ENCODE measurements around the gene C11orf24. TPM values are rescaled to one million over a fixed set of nuclear protein-coding genes. Genes with fewer than 3 reads are reported as not detected.
A peak's percentile ranks its signal among the peaks of the same experiment; 100 is the strongest.
"Not testable (repeated sequence)": the region's sequence is repeated elsewhere in the genome, so short reads cannot be mapped to it uniquely, and the experiment has no call there.

Gene C11orf24
- total RNA-seq, 2 experiments from 2014 or later, result 24.0 to 27.4 TPM

DNA sequence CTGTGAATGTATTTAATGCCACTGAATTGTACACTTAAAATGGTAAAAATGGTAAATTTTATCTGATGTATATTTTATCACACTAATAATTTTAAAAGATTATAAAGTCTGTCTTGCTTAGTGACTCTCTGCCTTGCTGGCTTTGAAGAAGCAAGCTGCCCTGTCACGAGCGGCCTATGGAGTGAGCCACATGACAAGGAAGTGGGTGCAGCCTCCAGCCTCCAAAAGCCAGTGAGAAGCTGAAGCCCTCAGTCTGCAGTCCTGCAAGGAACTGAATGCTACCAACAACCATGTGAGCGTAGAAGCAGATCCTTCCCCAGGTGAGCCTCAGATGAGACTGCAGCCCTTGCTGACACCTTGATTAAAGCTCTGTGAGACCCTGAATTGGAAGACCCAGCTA is 20.0 kb downstream of the C11orf24 start:
- no peak for DNase-seq
- POLR2A ChIA-PET, result interaction anchor here (0.9 kb wide), 1 partner anchor 38 kb away, joined by 3 read pairs; no protein-coding TSS in a partner anchor
- Mint-ChIP-seq H3K36me3 (ENCODE audit: low read depth) (peaks cover 6% of the 10 kb centered on the region), H3K4me1 (peaks cover 2% of the 10 kb centered on the region), H3K9me3 (peaks cover 11% of the 10 kb centered on the region), H3K4me3 (no peak overlapping the region), H3K27me3 (peaks cover 2% of the 10 kb centered on the region), H3K27ac (no peak overlapping the region)
- CTCF ChIA-PET, result interaction anchor here (0.9 to 2.5 kb wide), 5 partner anchors 18 to 46 kb away, joined by 3 to 16 read pairs (median 4); partner anchors contain the start of gene C11orf24

DNA sequence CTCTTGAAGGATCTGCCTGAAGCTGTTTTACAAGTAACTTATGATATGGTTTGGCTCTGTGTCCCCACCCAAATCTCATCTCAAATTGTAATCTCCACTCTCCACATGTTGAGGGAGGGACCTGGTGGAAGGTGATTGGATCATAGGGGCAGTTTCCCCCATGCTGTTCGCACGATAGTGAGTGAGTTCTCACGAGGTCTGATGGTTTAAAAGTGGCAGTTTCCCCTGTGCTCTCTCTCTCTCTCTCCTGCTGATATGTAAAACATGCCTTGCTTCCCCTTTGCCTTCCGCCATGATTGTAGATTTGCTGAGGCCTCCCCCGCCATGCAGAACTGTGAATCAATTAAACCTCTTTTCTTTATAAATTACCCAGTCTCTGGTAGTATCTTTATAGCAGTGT is 26.9 kb downstream of the C11orf24 start:
- H3K4me1 Mint-ChIP-seq; H3K27ac Mint-ChIP-seq; H3K4me3 Mint-ChIP-seq; H3K36me3 Mint-ChIP-seq (ENCODE audit: low read depth); H3K9me3 Mint-ChIP-seq; H3K27me3 Mint-ChIP-seq; DNase-seq; POLR2A ChIA-PET: not testable (repeated sequence)
- CTCF ChIA-PET, result interaction anchor here (0.7 kb wide), 1 partner anchor 167 kb away, joined by 3 read pairs; no protein-coding TSS in a partner anchor

DNA sequence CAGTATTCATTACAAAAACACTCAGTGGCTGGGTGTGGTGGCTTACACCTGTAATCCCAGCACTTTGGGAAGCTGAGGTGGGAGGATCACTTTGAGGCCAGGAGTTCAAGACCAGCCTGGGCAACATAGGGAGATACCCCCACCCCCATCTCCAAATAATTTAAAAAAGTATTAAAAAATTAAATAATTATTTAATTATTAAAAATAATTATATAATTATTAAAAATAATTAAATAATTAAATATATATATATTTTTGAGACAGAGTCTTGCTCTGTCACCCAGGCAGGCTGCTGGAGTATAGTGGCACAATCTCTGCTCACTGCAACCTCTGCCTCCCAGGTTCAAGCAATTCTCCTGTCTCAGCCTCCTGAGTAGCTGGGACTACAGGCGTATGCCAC is 27.9 kb downstream of the C11orf24 start:
- CTCF ChIA-PET; H3K27me3 Mint-ChIP-seq; H3K36me3 Mint-ChIP-seq (ENCODE audit: low read depth); H3K27ac Mint-ChIP-seq; H3K4me1 Mint-ChIP-seq; POLR2A ChIA-PET; DNase-seq; H3K9me3 Mint-ChIP-seq; H3K4me3 Mint-ChIP-seq: not testable (repeated sequence)

DNA sequence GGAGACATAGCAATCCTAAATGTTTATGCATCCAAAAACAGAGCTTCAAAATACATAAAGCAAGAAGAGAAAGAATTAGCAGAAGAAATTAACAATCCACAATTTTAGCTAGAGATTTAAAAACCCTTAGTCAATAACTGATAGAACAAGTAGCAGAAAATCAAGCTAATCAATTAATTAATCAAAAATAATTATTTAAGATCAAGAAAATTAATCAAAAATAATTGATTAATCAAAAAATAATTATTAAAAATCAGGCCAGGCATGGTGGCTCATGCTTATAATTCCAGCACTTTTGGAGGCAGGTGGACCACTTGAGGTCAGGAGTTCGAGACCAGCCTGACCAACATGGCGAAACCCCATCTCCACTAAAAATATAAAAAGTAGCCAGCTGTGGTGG is 29.2 kb downstream of the C11orf24 start:
- CTCF ChIA-PET, result no interaction called here

DNA sequence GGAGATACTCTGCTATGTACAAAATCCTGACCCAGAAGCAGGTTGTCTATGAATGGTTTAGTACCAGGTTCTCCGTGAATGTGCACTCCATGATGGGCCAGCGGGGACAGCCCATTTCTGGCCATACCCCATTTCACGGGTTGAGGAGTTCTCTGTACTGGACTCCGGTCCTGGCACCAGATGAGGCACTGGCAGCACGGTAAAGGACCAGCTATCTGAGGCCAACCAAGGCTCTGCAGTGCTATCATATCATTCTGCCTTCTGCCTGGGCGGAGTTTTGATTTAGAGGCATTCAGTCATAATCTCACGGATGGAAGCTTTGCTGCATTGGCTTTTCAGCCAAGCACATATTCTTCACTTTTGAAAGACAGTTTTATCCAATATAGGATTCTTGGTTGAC is 40.2 kb downstream of the C11orf24 start:
- Mint-ChIP-seq H3K36me3 (ENCODE audit: low read depth) (peaks cover 4% of the 10 kb centered on the region), H3K9me3 (peaks cover 17% of the 10 kb centered on the region), H3K27me3 (peaks cover 14% of the 10 kb centered on the region), H3K27ac (no peak overlapping the region), H3K4me3 (no peak overlapping the region), H3K4me1 (no peaks in the 10 kb centered on the region)
- ChIA-PET POLR2A (no interaction called here), CTCF (no interaction called here)
- no peak for DNase-seq

More for the DNA sequence above, 29.2 kb downstream of the C11orf24 start:
- no peak for DNase-seq
- H3K4me3 Mint-ChIP-seq, result no peak overlapping the region
- POLR2A ChIA-PET, result no interaction called here
- no peak overlapping the region for H3K27ac Mint-ChIP-seq
- H3K27me3 Mint-ChIP-seq, result peaks cover 5% of the 10 kb centered on the region
- no peaks in the 10 kb centered on the region for H3K4me1 Mint-ChIP-seq
- H3K36me3 Mint-ChIP-seq (ENCODE audit: low read depth), result no peaks in the 10 kb centered on the region
- H3K9me3 Mint-ChIP-seq, result no peaks in the 10 kb centered on the region

DNA sequence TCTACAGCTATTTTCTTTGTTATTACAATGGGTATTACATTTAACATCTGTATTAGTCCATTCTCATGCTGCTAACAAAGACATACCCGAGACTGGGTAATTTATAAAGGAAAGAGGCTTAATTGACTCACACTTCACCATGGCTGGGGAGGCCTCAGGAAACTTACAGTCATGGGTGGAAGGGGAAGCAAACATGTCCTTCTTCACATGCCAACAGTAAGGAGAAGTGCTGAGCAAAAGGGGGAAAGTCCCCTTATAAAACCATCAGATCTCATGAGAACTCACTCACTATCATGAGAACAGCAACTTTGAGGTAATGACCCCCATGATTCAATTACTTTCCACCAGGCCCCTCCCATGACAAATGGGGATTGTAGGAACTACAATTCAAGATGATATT is 42.2 kb downstream of the C11orf24 start:
- H3K4me3 Mint-ChIP-seq, result no peak overlapping the region
- no peak for DNase-seq
- ChIA-PET CTCF (no interaction called here), POLR2A (no interaction called here)
- H3K36me3 Mint-ChIP-seq (ENCODE audit: low read depth), result peaks cover 4% of the 10 kb centered on the region
- no peaks in the 10 kb centered on the region for H3K4me1 Mint-ChIP-seq
- H3K27ac Mint-ChIP-seq, result no peak overlapping the region
- peaks cover 17% of the 10 kb centered on the region for H3K9me3 Mint-ChIP-seq
- H3K27me3 Mint-ChIP-seq, result peaks cover 9% of the 10 kb centered on the region

DNA sequence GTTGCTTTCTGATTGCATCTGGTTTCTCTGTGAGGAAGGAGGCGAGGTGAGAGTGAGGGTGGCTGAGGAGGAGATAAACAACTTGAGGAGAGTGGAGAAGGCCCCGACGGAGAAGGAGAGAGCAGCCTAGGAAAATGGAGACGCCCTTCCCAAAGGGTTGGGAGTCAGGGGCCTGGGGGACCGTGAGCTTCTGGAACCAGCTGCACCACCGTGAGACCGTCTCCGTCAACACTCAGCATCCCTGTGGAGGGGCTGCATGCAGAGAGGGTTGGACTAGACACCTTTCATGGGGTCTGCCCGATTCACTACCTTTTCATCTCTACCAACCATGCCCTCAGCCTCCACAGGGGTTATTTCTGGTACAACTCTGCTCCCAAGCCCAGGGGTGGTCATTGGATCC is 45.4 kb downstream of the C11orf24 start:
- H3K4me1 Mint-ChIP-seq, result peaks cover 3% of the 10 kb centered on the region
- DNase-seq, result no peak
- ChIA-PET CTCF (no interaction called here), POLR2A (no interaction called here)
- H3K36me3 Mint-ChIP-seq (ENCODE audit: low read depth), result peaks cover 4% of the 10 kb centered on the region
- peaks cover 2% of the 10 kb centered on the region for H3K27me3 Mint-ChIP-seq
- H3K9me3 Mint-ChIP-seq, result peaks cover 17% of the 10 kb centered on the region
- H3K27ac Mint-ChIP-seq, result no peak overlapping the region
- no peak overlapping the region for H3K4me3 Mint-ChIP-seq

DNA sequence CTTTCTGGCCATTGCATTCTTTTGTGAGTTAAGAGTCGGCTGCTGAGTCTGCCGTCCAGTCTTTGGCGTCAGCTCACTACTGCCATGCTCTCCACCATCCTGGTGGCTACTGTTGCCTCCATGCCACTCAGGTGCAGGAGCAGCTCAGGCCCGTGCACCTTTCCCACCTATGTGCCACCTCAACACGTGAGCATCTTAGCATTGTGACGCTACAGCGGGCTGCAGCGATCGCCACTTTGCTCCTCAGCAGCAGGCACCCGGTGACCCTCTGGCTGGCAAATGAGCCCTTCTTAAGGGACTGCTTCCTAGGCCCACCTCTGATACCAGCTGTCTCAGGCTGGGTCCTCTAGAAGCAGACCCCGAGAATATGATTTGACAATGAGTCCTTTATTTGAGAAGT is 47.2 kb downstream of the C11orf24 start:
- peaks cover 3% of the 10 kb centered on the region for H3K4me1 Mint-ChIP-seq
- no peak overlapping the region for H3K4me3 Mint-ChIP-seq
- no peak for DNase-seq
- H3K36me3 Mint-ChIP-seq (ENCODE audit: low read depth), result no peaks in the 10 kb centered on the region
- H3K27me3 Mint-ChIP-seq, result peaks cover 4% of the 10 kb centered on the region
- ChIA-PET CTCF (no interaction called here), POLR2A (no interaction called here)
- H3K27ac Mint-ChIP-seq, result no peak overlapping the region
- peaks cover 13% of the 10 kb centered on the region for H3K9me3 Mint-ChIP-seq

DNA sequence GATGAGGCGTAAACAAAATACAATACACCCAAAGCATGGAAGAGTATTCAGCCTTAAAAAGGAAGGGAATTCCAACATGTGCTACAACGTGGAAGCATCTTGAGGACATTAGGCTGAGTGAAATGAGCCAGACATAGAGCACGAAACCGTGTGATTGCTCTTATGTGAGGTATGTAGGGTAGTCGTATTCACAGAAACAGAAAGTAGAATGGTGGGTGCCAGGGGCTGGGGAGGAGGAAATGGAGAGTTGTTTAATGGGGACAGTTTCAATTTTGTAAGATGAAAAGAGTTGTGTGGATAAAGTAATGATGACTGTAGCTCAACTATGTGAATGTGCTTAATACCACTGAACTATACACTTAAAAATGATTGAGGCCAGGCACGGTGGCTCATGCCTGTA is 48.5 kb downstream of the C11orf24 start:
- Mint-ChIP-seq H3K9me3 (peaks cover 3% of the 10 kb centered on the region), H3K27me3 (peaks cover 6% of the 10 kb centered on the region), H3K36me3 (ENCODE audit: low read depth) (no peaks in the 10 kb centered on the region), H3K27ac (no peak overlapping the region), H3K4me1 (peaks cover 3% of the 10 kb centered on the region), H3K4me3 (no peak overlapping the region)
- ChIA-PET CTCF (no interaction called here), POLR2A (no interaction called here)
- DNase-seq, result no peak

DNA sequence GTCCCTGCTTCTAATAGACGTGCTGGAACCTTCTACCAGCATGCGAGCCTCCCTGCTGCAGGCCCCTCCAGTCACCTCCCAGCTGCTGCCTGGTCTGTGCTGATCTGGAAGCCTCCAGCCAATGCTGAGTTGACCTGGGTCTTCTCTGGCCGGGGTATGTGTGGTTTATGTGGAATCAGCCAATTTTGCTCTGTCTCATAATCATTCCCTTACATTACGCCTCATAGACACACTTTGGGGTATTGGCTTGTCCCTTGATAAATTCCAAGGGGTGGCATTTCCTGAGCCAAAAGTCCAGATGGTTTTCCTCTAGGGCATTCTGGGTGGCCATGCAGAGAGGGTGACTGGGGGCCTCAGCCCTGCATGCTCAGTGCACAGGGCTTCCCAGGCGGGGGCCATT is 50.4 kb downstream of the C11orf24 start:
- Mint-ChIP-seq H3K36me3 (ENCODE audit: low read depth) (no peaks in the 10 kb centered on the region), H3K27ac (no peak overlapping the region), H3K4me3 (no peak overlapping the region), H3K27me3 (peaks cover 10% of the 10 kb centered on the region), H3K9me3 (no peaks in the 10 kb centered on the region), H3K4me1 (peaks cover 3% of the 10 kb centered on the region)
- CTCF ChIA-PET, result interaction anchor here (1.4 kb wide), 1 partner anchor 12 kb away, joined by 9 read pairs; no protein-coding TSS in a partner anchor
- no peak for DNase-seq
- POLR2A ChIA-PET, result no interaction called here

DNA sequence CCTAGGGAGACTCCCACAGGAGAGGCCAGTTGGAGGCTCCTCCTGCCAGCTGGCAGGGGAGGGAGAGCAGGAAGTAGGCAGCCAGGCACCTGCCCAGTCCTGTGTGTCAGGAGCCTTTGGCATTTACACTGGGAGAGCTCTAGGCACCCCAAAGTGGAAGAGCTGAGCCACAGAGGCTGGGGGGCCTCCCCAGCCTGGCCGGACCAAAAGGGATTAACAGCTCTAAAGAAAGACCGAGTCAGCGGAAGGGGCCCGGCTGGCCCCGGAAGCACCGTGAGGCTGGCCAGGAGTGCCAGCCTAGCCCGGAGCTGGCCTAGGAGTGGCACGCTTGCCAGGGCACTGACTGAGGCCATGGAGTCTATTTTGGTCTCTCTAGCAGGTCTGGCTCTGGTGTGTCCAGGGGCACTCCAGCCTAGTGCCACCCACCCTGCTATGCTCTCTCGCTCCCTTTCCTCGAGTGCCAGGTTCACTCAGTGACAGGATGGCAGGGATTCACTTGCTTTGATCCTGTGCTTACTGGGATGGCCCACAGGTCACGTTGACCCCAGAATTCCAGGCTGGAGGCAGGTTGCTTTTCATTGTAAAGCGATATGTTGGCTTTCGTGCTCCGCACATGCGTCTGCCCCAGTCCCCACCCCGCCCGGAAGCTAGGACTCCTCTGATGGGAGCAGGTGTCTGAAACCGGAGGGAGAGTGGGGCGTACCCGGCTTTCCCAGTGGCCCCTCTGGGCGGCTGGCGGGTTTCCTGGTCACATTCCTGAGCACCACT is 55.4 kb downstream of the C11orf24 start:
- H3K27ac Mint-ChIP-seq, result no peak overlapping the region
- CTCF ChIA-PET, result no interaction called here
- H3K27me3 Mint-ChIP-seq, result peaks cover 27% of the 10 kb centered on the region
- no peak for DNase-seq
- H3K9me3 Mint-ChIP-seq, result no peaks in the 10 kb centered on the region
- no peak overlapping the region for H3K4me3 Mint-ChIP-seq
- POLR2A ChIA-PET, result no interaction called here
- H3K36me3 Mint-ChIP-seq (ENCODE audit: low read depth), result peaks cover 3% of the 10 kb centered on the region
- H3K4me1 Mint-ChIP-seq, result peaks cover 19% of the 10 kb centered on the region

DNA sequence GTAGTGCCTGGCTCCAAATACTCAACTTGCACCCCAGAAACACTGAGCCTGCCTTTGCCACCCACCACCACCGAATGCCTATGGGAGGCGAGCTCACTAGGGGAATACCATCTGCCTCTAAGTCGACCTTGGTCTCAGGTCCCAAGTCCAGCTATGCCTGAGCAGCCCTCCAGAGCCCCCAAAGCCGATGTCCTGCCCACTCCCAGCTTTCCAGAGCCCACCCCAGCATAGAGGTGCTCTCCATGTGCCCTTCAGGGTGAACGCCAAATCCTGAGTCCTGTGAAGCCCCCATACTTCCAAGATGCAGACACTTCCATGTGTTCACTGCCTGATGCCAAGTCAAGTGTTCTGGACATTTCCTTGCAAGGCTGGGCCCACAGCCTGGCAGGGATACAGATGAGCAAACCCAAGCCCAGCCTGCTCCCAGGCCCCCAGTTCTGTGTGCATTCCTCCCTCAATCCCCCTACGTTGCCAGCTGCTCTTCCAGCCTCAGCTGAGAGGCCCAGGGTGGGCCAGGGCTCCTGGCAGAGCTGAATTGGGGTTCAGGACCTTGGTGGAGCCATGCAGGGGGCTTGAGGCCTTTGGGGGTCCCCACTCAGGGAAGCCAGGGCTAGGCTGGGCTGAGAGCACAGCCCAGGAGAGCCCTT is 56.1 kb downstream of the C11orf24 start:
- H3K27ac Mint-ChIP-seq, result no peak overlapping the region
- no peaks in the 10 kb centered on the region for H3K9me3 Mint-ChIP-seq
- peak overlapping the region; percentile 67 for H3K4me3 Mint-ChIP-seq
- CTCF ChIA-PET, result interaction anchor here (0.9 kb wide), 1 partner anchor 9 kb away, joined by 3 read pairs; no protein-coding TSS in a partner anchor
- POLR2A ChIA-PET, result no interaction called here
- no peak for DNase-seq
- H3K4me1 Mint-ChIP-seq, result peaks cover 25% of the 10 kb centered on the region
- peaks cover 3% of the 10 kb centered on the region for H3K36me3 Mint-ChIP-seq (ENCODE audit: low read depth)
- peaks cover 27% of the 10 kb centered on the region for H3K27me3 Mint-ChIP-seq

DNA sequence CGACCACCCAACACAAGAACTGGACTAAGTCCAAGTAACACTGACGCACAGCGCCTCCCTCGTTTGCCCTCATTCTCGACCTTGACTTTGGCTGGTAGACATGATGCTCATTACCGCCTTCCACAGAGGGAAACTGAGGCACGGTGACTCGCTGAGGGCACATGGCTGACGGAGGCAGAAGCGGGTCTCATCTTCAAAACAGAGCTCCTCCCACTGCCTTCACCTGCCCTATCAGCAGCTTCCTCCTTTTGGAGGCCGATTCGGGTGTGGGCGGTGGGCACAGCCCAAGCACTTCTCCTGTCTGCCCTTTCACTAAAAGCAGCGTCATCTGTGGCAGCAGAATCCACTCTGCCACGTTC is 56.7 kb downstream of the C11orf24 start:
- Mint-ChIP-seq H3K4me1 (peaks cover 28% of the 10 kb centered on the region), H3K4me3 (peak overlapping the region; percentile 67), H3K9me3 (no peaks in the 10 kb centered on the region), H3K36me3 (ENCODE audit: low read depth) (peaks cover 3% of the 10 kb centered on the region), H3K27ac (peak overlapping the region; percentile 47), H3K27me3 (peaks cover 27% of the 10 kb centered on the region)
- ChIA-PET POLR2A (no interaction called here), CTCF (interaction anchor here (0.9 kb wide), 1 partner anchor 8 kb away, joined by 3 read pairs; no protein-coding TSS in a partner anchor)
- no peak for DNase-seq
